ENCODE measurements around the gene WIZ. TPM values are rescaled to one million over a fixed set of nuclear protein-coding genes. Genes with fewer than 3 reads are reported as not detected.
A peak's percentile ranks its signal among the peaks of the same experiment; 100 is the strongest.

The WIZ gene
- total and polyA plus RNA-seq, 2 of the 4 experiments (the other 2 are of a cell fraction), result 0.90 to 27.1 TPM

DNA sequence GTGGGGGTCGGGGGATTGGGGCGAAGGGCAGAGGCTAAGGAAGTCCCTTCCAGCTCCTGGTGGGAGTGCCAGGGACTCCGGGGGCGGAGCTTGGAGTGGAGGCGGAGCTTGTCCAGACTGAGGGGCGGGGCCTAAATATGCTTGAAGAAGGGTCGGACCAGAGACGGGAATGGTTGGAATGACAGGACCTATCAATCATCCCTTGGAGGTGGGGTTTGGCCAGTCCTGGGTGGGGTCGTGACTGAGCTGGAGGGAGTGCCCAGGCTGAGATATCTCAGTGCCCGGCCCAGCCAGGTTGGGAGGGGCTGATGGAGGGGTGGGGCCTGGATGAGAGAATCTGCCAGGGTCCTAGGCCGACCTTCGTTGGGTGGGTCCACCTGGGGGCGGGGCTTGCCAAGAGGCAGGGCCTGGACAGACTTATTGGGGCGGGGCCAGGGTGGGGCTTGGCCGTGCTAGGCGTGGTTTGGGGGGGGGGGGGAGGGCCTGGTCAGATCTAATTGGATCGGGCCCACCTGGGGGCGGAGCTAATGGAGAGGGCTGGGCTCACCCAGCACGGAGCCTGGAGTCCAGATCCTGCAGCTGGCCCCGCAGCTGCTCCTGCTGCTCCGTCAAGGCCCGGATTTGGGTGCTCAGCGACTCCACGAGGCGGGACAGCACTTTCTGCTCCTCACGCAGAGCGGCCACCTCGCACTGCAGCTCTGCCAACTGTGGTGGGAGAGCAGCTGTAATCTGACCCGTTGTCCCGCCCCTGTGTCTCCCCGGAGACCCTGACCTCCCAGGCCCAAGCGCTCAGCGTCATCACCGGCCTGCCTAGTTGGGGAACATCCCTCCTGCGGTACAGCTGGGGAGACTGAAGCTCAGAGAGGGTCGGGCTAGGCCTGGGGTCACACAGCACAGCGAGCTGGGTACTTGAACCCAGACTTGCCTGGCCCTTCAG lies 2.6 kb upstream of the WIZ start:
- Histone ChIP-seq H3K9ac (ENCODE audit: low read depth, low read length) (no peak overlapping the region), H3K18ac (ENCODE audit: low read depth, low read length) (no peak overlapping the region), H3K4ac (ENCODE audit: low read depth, low read length) (peak overlapping the region; percentile 35; the same call in 1 of the 2 replicates), H4K20me1 (ENCODE audit: insufficient read depth, low read length) (no peaks in the 10 kb centered on the region; the same call in 1 of the 2 replicates), H3K14ac (replicated peaks; ENCODE audit: low read depth, low read length) (0 out of 2 replicates have a peak overlapping the region, but pooled peaks have one; percentile 15), H2BK120ac (ENCODE audit: low read depth, low read length) (0 out of 2 replicates have a peak overlapping the region, but pooled peaks have one; percentile 4), H3K56ac (ENCODE audit: extremely low read depth, insufficient read depth, low read length) (no peak overlapping the region), H4K5ac (ENCODE audit: low read depth, low read length) (no peak overlapping the region), H4K91ac (ENCODE audit: insufficient read depth, low read depth, low read length) (no peak overlapping the region), H3K4me3 (ENCODE audit: insufficient read depth, low read depth, low read length) (peak overlapping the region; percentile 24), H3K36me3 (ENCODE audit: control insufficient read depth, insufficient read depth, low read length) (peaks cover 4% of the 10 kb centered on the region; the same call in 1 of the 2 replicates), H3K27ac (ENCODE audit: insufficient read depth, low read length) (no peak overlapping the region), H3K23ac (ENCODE audit: low read depth, low read length) (0 out of 2 replicates have a peak overlapping the region, but pooled peaks have one; percentile 27), H4K8ac (ENCODE audit: low read depth in 2 of 2, low read length in 2 of 2) (peak overlapping the region; percentile 22 to 87; a peak in 1 of 4 replicates), H3K79me1 (ENCODE audit: low read depth in 1 of 2, low read length in 2 of 2) (peaks cover 0 to 6% of the 10 kb centered on the region in 2 experiments; a peak in 1 of 4 replicates), H2BK20ac (ENCODE audit: low read depth, low read length) (no peak overlapping the region), H2AK5ac (ENCODE audit: low read depth, low read length) (no peak overlapping the region), H3K27me3 (ENCODE audit: control insufficient read depth, insufficient read depth, low read length) (peaks cover 22% of the 10 kb centered on the region), H2BK5ac (ENCODE audit: low read depth, low read length, poor library complexity, severe bottlenecking) (no peak overlapping the region), H3K9me1 (ENCODE audit: insufficient read depth, low read length) (peaks cover 20% of the 10 kb centered on the region), H3K9me3 (ENCODE audit: control insufficient read depth, insufficient read depth, low read length) (no peaks in the 10 kb centered on the region), H2AK9ac (replicated peaks; ENCODE audit: low read depth, low read length, poor library complexity) (peak overlapping the region; percentile 77), H3K4me2 (ENCODE audit: low read depth, low read length) (peak overlapping the region; percentile 79), H2BK15ac (ENCODE audit: low read depth, low read length) (no peak overlapping the region), H3K4me1 (ENCODE audit: control insufficient read depth, insufficient read depth, low read length) (peaks cover 7% of the 10 kb centered on the region; the same call in 1 of the 2 replicates), H2AFZ (replicated peaks; ENCODE audit: low read length, poor library complexity) (peak overlapping the region; percentile 97)
- TF ChIP-seq MAFK (IDR thresholded peaks at IDR 0.05; ENCODE audit: low read depth, low read length) (no peak), BHLHE40 (IDR thresholded peaks at IDR 0.05; ENCODE audit: low read depth, low read length) (no peak), NFE2L2 (IDR thresholded peaks at IDR 0.05; ENCODE audit: low read depth, low read length) (no peak), RAD21 (IDR thresholded peaks at IDR 0.05; ENCODE audit: low read length) (no peak), FOS (IDR thresholded peaks at IDR 0.05; ENCODE audit: low read depth, low read length) (no peak), RCOR1 (IDR thresholded peaks at IDR 0.05; ENCODE audit: insufficient replicate concordance, low read length) (no peak), SMC3 (IDR thresholded peaks at IDR 0.05; ENCODE audit: low read depth, low read length) (no peak)
- TF ChIP-seq, protein P1, sequence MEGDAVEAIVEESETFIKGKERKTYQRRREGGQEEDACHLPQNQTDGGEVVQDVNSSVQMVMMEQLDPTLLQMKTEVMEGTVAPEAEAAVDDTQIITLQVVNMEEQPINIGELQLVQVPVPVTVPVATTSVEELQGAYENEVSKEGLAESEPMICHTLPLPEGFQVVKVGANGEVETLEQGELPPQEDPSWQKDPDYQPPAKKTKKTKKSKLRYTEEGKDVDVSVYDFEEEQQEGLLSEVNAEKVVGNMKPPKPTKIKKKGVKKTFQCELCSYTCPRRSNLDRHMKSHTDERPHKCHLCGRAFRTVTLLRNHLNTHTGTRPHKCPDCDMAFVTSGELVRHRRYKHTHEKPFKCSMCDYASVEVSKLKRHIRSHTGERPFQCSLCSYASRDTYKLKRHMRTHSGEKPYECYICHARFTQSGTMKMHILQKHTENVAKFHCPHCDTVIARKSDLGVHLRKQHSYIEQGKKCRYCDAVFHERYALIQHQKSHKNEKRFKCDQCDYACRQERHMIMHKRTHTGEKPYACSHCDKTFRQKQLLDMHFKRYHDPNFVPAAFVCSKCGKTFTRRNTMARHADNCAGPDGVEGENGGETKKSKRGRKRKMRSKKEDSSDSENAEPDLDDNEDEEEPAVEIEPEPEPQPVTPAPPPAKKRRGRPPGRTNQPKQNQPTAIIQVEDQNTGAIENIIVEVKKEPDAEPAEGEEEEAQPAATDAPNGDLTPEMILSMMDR (conservative IDR thresholded peaks at IDR 0.05; ENCODE audit: low read depth, low read length), result no peak
- TF ChIP-seq, protein P2, sequence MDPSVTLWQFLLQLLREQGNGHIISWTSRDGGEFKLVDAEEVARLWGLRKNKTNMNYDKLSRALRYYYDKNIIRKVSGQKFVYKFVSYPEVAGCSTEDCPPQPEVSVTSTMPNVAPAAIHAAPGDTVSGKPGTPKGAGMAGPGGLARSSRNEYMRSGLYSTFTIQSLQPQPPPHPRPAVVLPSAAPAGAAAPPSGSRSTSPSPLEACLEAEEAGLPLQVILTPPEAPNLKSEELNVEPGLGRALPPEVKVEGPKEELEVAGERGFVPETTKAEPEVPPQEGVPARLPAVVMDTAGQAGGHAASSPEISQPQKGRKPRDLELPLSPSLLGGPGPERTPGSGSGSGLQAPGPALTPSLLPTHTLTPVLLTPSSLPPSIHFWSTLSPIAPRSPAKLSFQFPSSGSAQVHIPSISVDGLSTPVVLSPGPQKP (IDR thresholded peaks at IDR 0.05; ENCODE audit: borderline replicate concordance, low read depth, low read length), result no peak
- dilution Hi-C loops (cut with HindIII; ENCODE audit: low sequenced_read_pairs, unreplicated experiment), result no loop called here
- peak; percentile 58 for DNase-seq
- ChIA-PET CTCF (no interaction called here), POLR2A (ENCODE audit: unreplicated experiment) (no interaction called here)
- intact Hi-C loops (cut with micrococcal nuclease), result loop anchor here (10.0 kb wide), 1 partner anchor 102 kb away; no protein-coding TSS in a partner anchor
- no TSS peak for BruUV-seq (replicated peaks)
- WGBS, 2 experiments (ENCODE audit: extremely low coverage in 2 of 2, insufficient read length in 1 of 2), result 8% methylated on average over 26 of the region's 37 CpGs; no CpG with 5 or more reads in 1 of the 2 experiments
- ATAC-seq (ENCODE audit: low read depth), result peak; percentile 53
- in situ Hi-C loops (cut with MboI; ENCODE audit: low sequenced_read_pairs), result no loop called here

Data from IMR-90 (cell line).